CD4-positive, alpha-beta memory T cell (primary cell): ENCODE measurements around the gene HSD17B2. TPM values are rescaled to one million over a fixed set of nuclear protein-coding genes. Genes with fewer than 3 reads are reported as not detected.

Experiments
- CTCF ChIA-PET: fragments of 350-600 bp; sonication (Branson Sonifier 250); formaldehyde crosslinking; loops from one replicate; lab custom pipeline; 2021; ENCODE audit warnings: inconsistent platforms; ENCODE audit not compliant: partially characterized antibody; lab: Charles Lee
- POLR2A ChIA-PET: fragments of 350-600 bp; sonication (Branson Sonifier 250); formaldehyde crosslinking; loops from one replicate; lab custom pipeline; 2021; ENCODE audit not compliant: partially characterized antibody; lab: Charles Lee
- DNase-seq, 5 donors: peaks; one replicate each; pipeline versions ENCODE4 v3.0.0 to v3.0.0-alpha.2; 2020 to 2022; ENCODE audit warnings: mixed read lengths in 1 of 5
- H3K27ac ChIP-seq: one replicate; pipeline ENCODE4 v1.7.0; 2013; ENCODE audit warnings: low read depth, low read length
- H3K27me3 ChIP-seq: 2 replicates; pipeline ENCODE4 v1.7.0; 2013; ENCODE audit warnings: mild to moderate bottlenecking, low read length, moderate library complexity; ENCODE audit not compliant: insufficient read depth
- H3K36me3 ChIP-seq: 2 replicates; pipeline ENCODE4 v1.7.0; 2013; ENCODE audit warnings: mild to moderate bottlenecking, low read length, moderate library complexity; ENCODE audit not compliant: insufficient read depth
- H3K4me1 ChIP-seq: 2 replicates; pipeline ENCODE4 v1.7.0; 2013; ENCODE audit warnings: mild to moderate bottlenecking, low read length, moderate library complexity; ENCODE audit not compliant: insufficient read depth
- H3K4me3 ChIP-seq, 2 donors: one replicate each; pipeline ENCODE4 v1.7.0; 2013; ENCODE audit warnings: low read length in 2 of 2, mild to moderate bottlenecking in 1 of 2
- H3K9me3 ChIP-seq, 2 donors: one replicate each; pipeline ENCODE4 v1.7.0; 2013; ENCODE audit warnings: low read length in 2 of 2, control low read depth in 1 of 2; ENCODE audit not compliant: control insufficient read depth in 1 of 2
- H3K27ac Mint-ChIP-seq, 7 donors: one replicate each; pipeline ENCODE4 v1.8.0; 2020 to 2021; ENCODE audit warnings: mixed read lengths in 7 of 7, mild to moderate bottlenecking in 6 of 7, inconsistent platforms in 3 of 7, moderate library complexity in 3 of 7
- H3K27me3 Mint-ChIP-seq, 2 donors: one replicate each; pipeline ENCODE4 v1.8.0; 2020 to 2021; ENCODE audit warnings: mixed read lengths in 2 of 2
- H3K36me3 Mint-ChIP-seq, 2 donors: one replicate each; pipeline ENCODE4 v1.8.0; 2020 to 2021; ENCODE audit warnings: mixed read lengths in 2 of 2, inconsistent platforms in 1 of 2, mild to moderate bottlenecking in 1 of 2
- H3K4me1 Mint-ChIP-seq, 4 donors: one replicate each; pipeline ENCODE4 v1.8.0; 2020 to 2021; ENCODE audit warnings: mixed read lengths in 4 of 4, mild to moderate bottlenecking in 1 of 4
- H3K4me3 Mint-ChIP-seq, 8 donors: one replicate each; pipeline ENCODE4 v1.8.0; 2020 to 2021; ENCODE audit warnings: mixed read lengths in 8 of 8, mild to moderate bottlenecking in 7 of 8, moderate library complexity in 6 of 8, inconsistent platforms in 3 of 8
- H3K9me3 Mint-ChIP-seq, 8 donors: one replicate each; pipeline ENCODE4 v1.8.0; 2020 to 2021; ENCODE audit warnings: mixed read lengths in 8 of 8, mild to moderate bottlenecking in 5 of 8, inconsistent platforms in 3 of 8, moderate library complexity in 1 of 8
- intact Hi-C: fragments of 100-400 bp; cut with micrococcal nuclease; formaldehyde crosslinking; loops from one replicate; pipeline ENCODE4 v1.15.1; 2023
- polyA plus RNA-seq, 2 donors: library from polyadenylated mRNA; unstranded; fragments of 300-500 nt; fragmentation: Illumina TruSeq; gene quantifications; one replicate each; pipeline ENCODE4 v1.2.3, GENCODE V29; 2021
- total RNA-seq, 2 experiments: library from RNA; stranded (reverse); gene quantifications; one replicate each; pipeline ENCODE4 v1.2.3, GENCODE V29; 2021

Gene HSD17B2
- total and polyA plus RNA-seq, 4 experiments from 2014 or later, result not detected

DNA sequence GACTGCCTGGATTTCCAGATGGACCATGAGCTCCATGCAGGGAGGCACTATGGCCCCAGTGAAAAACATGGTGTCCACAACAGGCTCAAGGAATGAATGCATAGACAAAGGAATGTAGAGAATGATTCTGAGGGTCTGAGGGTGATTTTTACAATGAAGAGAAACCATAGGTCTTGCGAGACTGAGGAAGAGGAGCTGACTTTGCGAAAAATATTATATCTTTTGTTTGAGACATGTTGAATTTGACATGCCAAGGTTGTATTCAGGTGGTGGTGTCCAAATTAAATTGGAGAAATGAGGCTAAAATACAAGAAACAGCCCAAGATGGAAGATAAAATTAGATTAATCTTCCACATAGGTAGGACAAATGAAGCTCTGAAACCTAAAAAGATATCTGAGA is 12.7 kb downstream of the HSD17B2 start:
- no peaks in the 10 kb centered on the region for H3K36me3 Mint-ChIP-seq
- CTCF ChIA-PET, result no interaction called here
- no peaks in the 10 kb centered on the region for H3K4me1 Mint-ChIP-seq
- no peaks in the 10 kb centered on the region for H3K36me3 ChIP-seq
- no peaks in the 10 kb centered on the region for H3K9me3 Mint-ChIP-seq
- H3K4me3 Mint-ChIP-seq, result no peak overlapping the region
- POLR2A ChIA-PET, result no interaction called here
- DNase-seq, result no peak
- intact Hi-C loops, result no loop called here
- no peak overlapping the region for H3K27ac Mint-ChIP-seq
- H3K4me3 ChIP-seq, result no peak overlapping the region
- H3K27ac ChIP-seq, result no peak overlapping the region
- H3K27me3 ChIP-seq, result no peaks in the 10 kb centered on the region
- peaks cover 6 to 15% of the 10 kb centered on the region in 2 donors for H3K27me3 Mint-ChIP-seq
- H3K9me3 ChIP-seq, result no peaks in the 10 kb centered on the region
- H3K4me1 ChIP-seq, result no peaks in the 10 kb centered on the region

DNA sequence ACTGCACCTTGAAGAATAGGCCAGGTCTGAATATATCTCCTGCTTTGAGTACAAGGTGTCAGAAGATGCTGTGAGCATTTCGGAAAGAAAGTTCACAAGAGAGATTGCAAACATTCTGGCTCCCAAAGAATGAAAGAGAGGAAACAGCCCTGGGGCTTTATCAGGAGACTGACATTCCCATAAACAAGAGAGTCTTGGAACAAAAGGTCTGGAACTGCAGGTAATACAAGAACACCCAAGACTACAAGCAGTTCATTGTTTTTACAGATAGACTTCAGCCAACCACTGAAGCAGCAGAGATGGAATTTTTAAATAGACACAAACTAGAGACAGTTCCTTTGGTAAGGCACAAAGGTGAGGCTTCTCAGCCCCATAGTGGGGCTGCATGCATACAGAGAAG is 14.4 kb downstream of the HSD17B2 start:
- H3K27me3 ChIP-seq, result no peaks in the 10 kb centered on the region
- CTCF ChIA-PET, result no interaction called here
- no peaks in the 10 kb centered on the region for H3K36me3 ChIP-seq
- H3K27ac ChIP-seq, result no peak overlapping the region
- H3K4me3 Mint-ChIP-seq, result no peak overlapping the region
- no peak for DNase-seq
- H3K9me3 Mint-ChIP-seq, result no peaks in the 10 kb centered on the region
- no peaks in the 10 kb centered on the region for H3K9me3 ChIP-seq
- POLR2A ChIA-PET, result no interaction called here
- no peaks in the 10 kb centered on the region for H3K4me1 ChIP-seq
- peaks cover 3 to 9% of the 10 kb centered on the region in 2 donors for H3K27me3 Mint-ChIP-seq
- H3K36me3 Mint-ChIP-seq, result no peaks in the 10 kb centered on the region
- no peak overlapping the region for H3K4me3 ChIP-seq
- intact Hi-C loops, result no loop called here
- no peaks in the 10 kb centered on the region for H3K4me1 Mint-ChIP-seq
- H3K27ac Mint-ChIP-seq, result no peak overlapping the region

DNA sequence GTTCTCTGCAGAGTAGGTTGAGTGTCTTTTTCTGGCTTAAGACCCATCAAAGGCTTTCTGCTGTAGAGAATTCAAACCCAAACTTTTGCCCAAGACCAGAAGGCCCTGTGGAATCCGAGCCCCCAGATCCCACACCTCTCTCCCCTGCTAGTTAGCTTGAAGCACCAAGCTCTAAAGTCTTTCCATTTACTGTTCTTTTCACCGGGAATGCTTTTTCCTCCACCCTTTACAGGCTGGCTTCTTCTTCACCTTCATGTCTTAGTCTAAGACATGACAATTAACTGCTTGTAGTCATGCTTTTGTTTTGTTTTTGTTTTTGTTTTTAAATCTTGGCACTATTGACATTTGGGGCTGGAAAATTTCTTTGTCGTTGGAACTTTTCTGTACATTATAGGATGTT is 15.5 kb downstream of the HSD17B2 start:
- Mint-ChIP-seq H3K4me1 (no peaks in the 10 kb centered on the region), H3K36me3 (no peaks in the 10 kb centered on the region), H3K4me3 (no peak overlapping the region), H3K9me3 (no peaks in the 10 kb centered on the region), H3K27me3 (peaks cover 2 to 13% of the 10 kb centered on the region in 2 donors), H3K27ac (no peak overlapping the region)
- CTCF ChIA-PET, result no interaction called here
- H3K9me3 ChIP-seq, result no peaks in the 10 kb centered on the region
- intact Hi-C loops, result no loop called here
- H3K4me1 ChIP-seq, result no peaks in the 10 kb centered on the region
- H3K4me3 ChIP-seq, result no peak overlapping the region
- H3K27ac ChIP-seq, result no peak overlapping the region
- POLR2A ChIA-PET, result no interaction called here
- no peaks in the 10 kb centered on the region for H3K36me3 ChIP-seq
- no peaks in the 10 kb centered on the region for H3K27me3 ChIP-seq
- no peak for DNase-seq

DNA sequence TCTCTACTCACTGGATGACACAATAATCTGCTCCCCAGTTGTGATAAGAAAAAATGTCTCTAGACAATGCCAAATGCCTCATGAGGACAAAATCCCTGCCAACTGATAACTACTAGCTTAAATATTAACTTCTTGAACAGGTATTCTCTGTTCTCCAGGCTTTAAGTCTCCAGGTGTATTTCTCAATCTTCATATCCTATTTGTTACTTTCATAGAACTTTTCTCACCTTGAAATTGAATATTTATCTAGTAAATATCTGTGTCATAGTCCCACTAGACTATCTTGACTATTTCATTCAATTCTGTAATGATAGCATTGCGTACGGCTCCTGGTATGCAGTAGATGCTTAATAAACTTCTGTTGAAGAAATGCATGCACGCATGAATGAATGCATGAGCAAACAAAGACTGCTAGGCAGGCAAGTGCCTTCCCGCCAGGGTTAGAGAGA is 15.9 kb downstream of the HSD17B2 start:
- intact Hi-C loops, result no loop called here
- Histone ChIP-seq H3K27ac (no peak overlapping the region), H3K27me3 (no peaks in the 10 kb centered on the region), H3K4me3 (no peak overlapping the region), H3K4me1 (no peaks in the 10 kb centered on the region), H3K9me3 (no peaks in the 10 kb centered on the region), H3K36me3 (no peaks in the 10 kb centered on the region)
- POLR2A ChIA-PET, result no interaction called here
- Mint-ChIP-seq H3K4me3 (no peak overlapping the region), H3K9me3 (no peaks in the 10 kb centered on the region), H3K36me3 (no peaks in the 10 kb centered on the region), H3K27me3 (peaks cover 2 to 15% of the 10 kb centered on the region in 2 donors), H3K27ac (no peak overlapping the region), H3K4me1 (no peaks in the 10 kb centered on the region)
- CTCF ChIA-PET, result interaction anchor here (1.6 kb wide), 1 partner anchor 10 kb away, joined by 6 read pairs; no protein-coding TSS in a partner anchor
- no peak for DNase-seq

DNA sequence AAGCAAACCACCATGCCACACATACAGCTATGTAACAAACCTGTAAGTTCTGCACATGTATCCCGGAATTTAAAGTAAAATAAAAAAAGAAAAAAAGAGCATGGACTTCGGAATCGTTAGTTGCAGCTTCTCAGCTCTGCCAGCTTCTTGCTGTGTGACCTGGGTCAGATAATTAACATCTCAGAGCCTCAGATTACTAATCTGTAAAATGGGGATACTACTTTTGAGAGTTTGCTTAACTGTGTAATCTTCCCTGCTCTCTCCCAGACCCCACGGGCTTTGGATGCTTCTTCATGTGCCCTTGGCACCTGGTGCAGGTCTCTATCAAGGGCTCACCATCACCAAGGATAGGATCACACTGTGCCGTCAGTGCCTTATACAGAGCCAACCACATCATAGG is 16.6 kb downstream of the HSD17B2 start:
- Histone ChIP-seq H3K4me1 (no peaks in the 10 kb centered on the region), H3K4me3 (no peak overlapping the region), H3K27me3 (no peaks in the 10 kb centered on the region), H3K9me3 (no peaks in the 10 kb centered on the region), H3K27ac (no peak overlapping the region), H3K36me3 (no peaks in the 10 kb centered on the region)
- Mint-ChIP-seq H3K27ac (no peak overlapping the region), H3K27me3 (peaks cover 2 to 15% of the 10 kb centered on the region in 2 donors), H3K4me3 (no peak overlapping the region), H3K36me3 (no peaks in the 10 kb centered on the region), H3K4me1 (no peaks in the 10 kb centered on the region), H3K9me3 (no peaks in the 10 kb centered on the region)
- ChIA-PET POLR2A (no interaction called here), CTCF (interaction anchor here (1.6 kb wide), 1 partner anchor 9 kb away, joined by 6 read pairs; no protein-coding TSS in a partner anchor)
- DNase-seq, result no peak
- intact Hi-C loops, result no loop called here

DNA sequence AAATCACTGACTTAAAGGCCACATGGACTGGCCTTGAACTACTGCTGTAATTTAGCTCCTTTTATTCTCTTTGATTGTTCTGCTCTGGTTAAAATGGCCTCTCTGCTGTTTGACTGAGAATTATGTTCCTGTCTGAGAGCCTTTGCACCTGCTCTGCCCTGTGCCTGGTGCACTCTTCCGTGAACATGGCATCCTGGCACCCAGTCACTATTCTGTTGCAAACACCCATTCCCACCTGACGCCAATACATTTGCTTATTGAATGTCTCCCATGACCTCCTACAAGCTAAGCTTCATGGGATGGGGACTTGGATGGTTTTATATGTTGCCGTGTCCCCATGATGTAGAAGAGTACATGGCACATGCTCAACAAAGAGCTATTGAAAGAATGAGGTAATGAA is 20.1 kb downstream of the HSD17B2 start:
- Histone ChIP-seq H3K27me3 (no peaks in the 10 kb centered on the region), H3K27ac (no peak overlapping the region), H3K4me1 (no peaks in the 10 kb centered on the region), H3K9me3 (no peaks in the 10 kb centered on the region), H3K36me3 (no peaks in the 10 kb centered on the region), H3K4me3 (no peak overlapping the region)
- Mint-ChIP-seq H3K27ac (no peak overlapping the region), H3K9me3 (no peaks in the 10 kb centered on the region), H3K27me3 (peaks cover 5 to 16% of the 10 kb centered on the region in 2 donors), H3K4me3 (no peak overlapping the region), H3K4me1 (no peaks in the 10 kb centered on the region), H3K36me3 (no peaks in the 10 kb centered on the region)
- DNase-seq, result no peak
- ChIA-PET CTCF (no interaction called here), POLR2A (no interaction called here)
- intact Hi-C loops, result no loop called here

DNA sequence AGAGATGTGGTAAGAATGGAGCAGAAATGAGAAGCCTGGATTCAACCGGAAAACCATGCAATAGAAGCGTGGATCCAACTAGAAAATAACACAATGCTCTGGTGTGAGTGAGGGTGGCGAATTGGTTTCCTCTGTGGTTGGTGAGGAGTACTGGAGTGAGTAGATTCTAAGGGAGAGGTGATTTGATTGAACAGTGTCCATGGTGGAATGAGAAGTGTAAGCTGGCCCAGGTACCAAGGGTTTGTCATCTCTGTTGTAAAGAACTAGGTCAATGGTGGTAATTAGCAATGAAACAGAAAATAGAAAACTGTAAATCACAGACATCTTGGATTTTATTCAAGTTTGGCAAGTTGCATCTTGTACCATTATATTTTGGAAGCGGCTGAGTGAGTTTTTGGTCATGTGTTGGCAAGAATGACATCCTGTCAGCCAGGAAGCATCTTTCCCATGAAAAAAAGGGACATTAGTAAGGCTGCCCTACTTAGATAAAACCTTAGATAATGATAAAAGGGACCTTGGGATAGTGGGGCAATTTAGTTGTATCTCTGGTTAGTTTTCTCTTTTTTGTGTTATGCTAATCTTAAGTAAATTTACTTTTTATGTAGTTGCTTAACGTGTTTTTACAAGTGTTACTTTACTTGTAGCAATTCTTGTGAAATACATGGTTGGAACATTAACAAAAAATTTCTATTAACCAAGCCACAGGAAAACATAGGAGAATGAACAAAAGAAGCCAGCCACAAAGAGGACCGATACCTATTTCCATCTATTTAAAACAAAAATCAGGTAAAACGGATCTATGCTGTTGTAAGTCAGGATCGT is 20.9 kb downstream of the HSD17B2 start:
- H3K9me3 Mint-ChIP-seq, result no peaks in the 10 kb centered on the region
- H3K4me3 ChIP-seq, result no peak overlapping the region
- H3K27ac ChIP-seq, result no peak overlapping the region
- DNase-seq, result no peak
- CTCF ChIA-PET, result interaction anchor here (1.0 kb wide), 1 partner anchor 9 kb away, joined by 3 read pairs; no protein-coding TSS in a partner anchor
- H3K9me3 ChIP-seq, result no peaks in the 10 kb centered on the region
- no peak overlapping the region for H3K4me3 Mint-ChIP-seq
- H3K27me3 Mint-ChIP-seq, result peaks cover 8 to 19% of the 10 kb centered on the region in 2 donors
- H3K4me1 ChIP-seq, result no peaks in the 10 kb centered on the region
- H3K36me3 ChIP-seq, result no peaks in the 10 kb centered on the region
- intact Hi-C loops, result no loop called here
- no peaks in the 10 kb centered on the region for H3K36me3 Mint-ChIP-seq
- no peaks in the 10 kb centered on the region for H3K4me1 Mint-ChIP-seq
- no peaks in the 10 kb centered on the region for H3K27me3 ChIP-seq
- no peak overlapping the region for H3K27ac Mint-ChIP-seq
- POLR2A ChIA-PET, result no interaction called here
